Measurements from ENCODE around the gene PSMB8.
"Not testable (repeated sequence)": the region's sequence is repeated elsewhere in the genome, so short reads cannot be mapped to it uniquely, and the experiment has no call there.

Gene PSMB8

GRCh38 chr6:32836873-32837272 is 7.0 kb downstream of the PSMB8 start:
- DNase-seq (ENCODE audit: low spot score) = no peak

- no peak for DNase-seq (ENCODE audit: low spot score)
Measured at GRCh38 chr6:32835167-32835893, 8.5 kb downstream of the PSMB8 start.

- DNase-seq (ENCODE audit: low spot score) = no peak
Measured at GRCh38 chr6:32833664-32834063, 10.2 kb downstream of the PSMB8 start.

GRCh38 chr6:32832535-32832934 is 11.3 kb downstream of the PSMB8 start:
- DNase-seq (ENCODE audit: low spot score) = no peak

- no peak for DNase-seq (ENCODE audit: low spot score)
Measured at GRCh38 chr6:32830936-32831335, 12.9 kb downstream of the PSMB8 start.

- no peak for DNase-seq (ENCODE audit: low spot score)
Measured at GRCh38 chr6:32830017-32830416, 13.8 kb downstream of the PSMB8 start.

- DNase-seq (ENCODE audit: low spot score) = no peak
Measured at GRCh38 chr6:32829495-32829894, 14.4 kb downstream of the PSMB8 start.

- DNase-seq (ENCODE audit: low spot score) = no peak
Measured at GRCh38 chr6:32827025-32827424, 16.8 kb downstream of the PSMB8 start.

GRCh38 chr6:32825966-32826365 is 17.9 kb downstream of the PSMB8 start:
- DNase-seq (ENCODE audit: low spot score) = peak; percentile 57

- DNase-seq (ENCODE audit: low spot score) = peak; percentile 86
Measured at GRCh38 chr6:32819729-32820128, 24.1 kb downstream of the PSMB8 start.

GRCh38 chr6:32818867-32819266 is 25.0 kb downstream of the PSMB8 start:
- no peak for DNase-seq (ENCODE audit: low spot score)

- DNase-seq (ENCODE audit: low spot score) = no peak
Measured at GRCh38 chr6:32816746-32817204, 27.1 kb downstream of the PSMB8 start, which contains the start of gene HLA-DOB. TSS of gene HLA-DOB (minus strand) at chr6:32817002. CDS start at chr6:32816951, 51 bp downstream.

GRCh38 chr6:32815996-32816395 is 27.9 kb downstream of the PSMB8 start:
- DNase-seq (ENCODE audit: low spot score) = no peak

- DNase-seq (ENCODE audit: low spot score) = no peak
Measured at GRCh38 chr6:32815115-32815514, 28.7 kb downstream of the PSMB8 start.

GRCh38 chr6:32814145-32814544 is 29.7 kb downstream of the PSMB8 start:
- DNase-seq (ENCODE audit: low spot score) = no peak

- DNase-seq (ENCODE audit: low spot score) = no peak
Measured at GRCh38 chr6:32809171-32809570, 34.7 kb downstream of the PSMB8 start.

GRCh38 chr6:32807020-32807580 is 36.7 kb downstream of the PSMB8 start:
- no peak for DNase-seq (ENCODE audit: low spot score)

GRCh38 chr6:32805404-32805803 is 38.4 kb downstream of the PSMB8 start:
- DNase-seq (ENCODE audit: low spot score) = not testable (repeated sequence)

- DNase-seq (ENCODE audit: low spot score) = no peak
Measured at GRCh38 chr6:32803416-32803815, 40.4 kb downstream of the PSMB8 start.

GRCh38 chr6:32799740-32800139 is 44.1 kb downstream of the PSMB8 start:
- no peak for DNase-seq (ENCODE audit: low spot score)

GRCh38 chr6:32799168-32799567 is 44.7 kb downstream of the PSMB8 start:
- no peak for DNase-seq (ENCODE audit: low spot score)

- DNase-seq (ENCODE audit: low spot score) = peak; percentile 65
Measured at GRCh38 chr6:32796848-32797776, 46.7 kb downstream of the PSMB8 start.

GRCh38 chr6:32794510-32794909 is 49.3 kb downstream of the PSMB8 start:
- no peak for DNase-seq (ENCODE audit: low spot score)

All from AG08395 (cell line).